ENCODE measurements around the gene FZR1. TPM values are rescaled to one million over a fixed set of nuclear protein-coding genes. Genes with fewer than 3 reads are reported as not detected.

FZR1 gene
- total and polyA plus RNA-seq, 2 of the 8 experiments (the other 6 are each of a cell fraction or from before 2014, with no cell fraction given): 21.6 to 35.5 TPM

- no peak overlapping the region for H4K8ac ChIP-seq (ENCODE audit: extremely low read depth, insufficient read depth, low read length)
- no peak overlapping the region for H3K9ac ChIP-seq (replicated peaks in 1 of 4; ENCODE audit: extremely low read depth in 1 of 4, low read depth in 3 of 4, low read length in 3 of 4)
- no peak overlapping the region for H4K91ac ChIP-seq (replicated peaks; ENCODE audit: insufficient read length, low read length)
- WGBS, 2 experiments (ENCODE audit: extremely low coverage in 1 of 2, insufficient coverage in 1 of 2, insufficient read length in 1 of 2, insufficient replicate concordance in 2 of 2, low coverage in 1 of 2, low lambda C conversion rate in 2 of 2, missing lambda C conversion rate in 1 of 2): 87% methylated on average over 14 of the region's 14 CpGs; no CpG with 5 or more reads in 1 of the 2 experiments
- POLR2A ChIA-PET (ENCODE audit: partially characterized antibody): interaction anchor here (1.0 to 4.3 kb wide), 4 partner anchors 9 to 15 kb away, joined by 4 to 30 read pairs (median 5); partner anchors contain the start of gene TEKTIP1
- H3K23me2 ChIP-seq (ENCODE audit: low read depth, low read length): peaks cover 9% of the 10 kb centered on the region; the same call in 1 of the 2 replicates
- H4K5ac ChIP-seq (ENCODE audit: insufficient read length, low read depth, low read length): no peak overlapping the region
- H3K79me1 ChIP-seq (ENCODE audit: low read depth, low read length): no peaks in the 10 kb centered on the region
- no peak overlapping the region for H2BK120ac ChIP-seq (replicated peaks; ENCODE audit: low read depth, low read length)
- H2BK15ac ChIP-seq (ENCODE audit: low read length): no peak overlapping the region
- H2AK5ac ChIP-seq (ENCODE audit: low read depth, low read length): no peak overlapping the region
- no peak overlapping the region for H2BK5ac ChIP-seq (ENCODE audit: low read depth, low read length)
- no peak overlapping the region for H3K14ac ChIP-seq (ENCODE audit: insufficient read length)
- H3K79me2 ChIP-seq (ENCODE audit: control insufficient read depth in 1 of 2, insufficient read depth in 2 of 2, low read length in 2 of 2): no peaks in the 10 kb centered on the region
- peaks cover 7 to 28% (median 16%) of the 10 kb centered on the region in 4 experiments; a peak in 7 of 8 replicates for H3K36me3 ChIP-seq (ENCODE audit: control insufficient read depth in 2 of 4, insufficient read depth in 4 of 4, low read length in 3 of 4)
- no peak overlapping the region for H2BK20ac ChIP-seq (ENCODE audit: low read length)
- H3K9me3 ChIP-seq (ENCODE audit: insufficient read depth in 2 of 2, low read depth in 1 of 2, low read length in 1 of 2): no peaks in the 10 kb centered on the region
- H3K27me3 ChIP-seq (replicated peaks in 1 of 4; ENCODE audit: control insufficient read depth in 3 of 4, extremely low read depth in 1 of 4, insufficient read depth in 3 of 4, low read length in 3 of 4): no peaks in the 10 kb centered on the region
- no peak for TF ChIP-seq ATF3 (IDR thresholded peaks at IDR 0.05; ENCODE audit: insufficient read depth, low read depth, low read length)
- TF ChIP-seq SIN3A (conservative IDR thresholded peaks at IDR 0.05 in 1 of 2, IDR thresholded peaks at IDR 0.05 in 1 of 2; ENCODE audit: low read depth in 1 of 2, low read length in 2 of 2): no peak
- no peak for TF ChIP-seq PHF8 (conservative IDR thresholded peaks at IDR 0.05; ENCODE audit: low read depth, low read length)
- TF ChIP-seq BACH1 (IDR thresholded peaks at IDR 0.05; ENCODE audit: low read length): no peak
- no peaks in the 10 kb centered on the region; a peak in 1 of 7 replicates for H3K4me1 ChIP-seq (replicated peaks in 1 of 4; ENCODE audit: control insufficient read depth in 3 of 4, insufficient read depth in 4 of 4, low read length in 3 of 4)
- H2BK12ac ChIP-seq (ENCODE audit: low read depth, low read length): no peak overlapping the region
- H3K56ac ChIP-seq (replicated peaks; ENCODE audit: insufficient read length, low read depth, low read length): no peak overlapping the region
- H3K18ac ChIP-seq (ENCODE audit: extremely low read depth, low read length): no peak overlapping the region
- no peak overlapping the region for H3K4ac ChIP-seq (replicated peaks; ENCODE audit: insufficient read length, low read depth, low read length)
- no peak overlapping the region for H3K23ac ChIP-seq (ENCODE audit: insufficient read length)
- H3K27ac ChIP-seq (ENCODE audit: low read depth, low read length): no peak overlapping the region
- FAIRE-seq (no peak), DNase-seq (ENCODE audit: low read depth in 1 of 2, low spot score in 2 of 2) (no peak)
- no peak overlapping the region for H3K4me2 ChIP-seq (ENCODE audit: insufficient read depth in 1 of 2, low read depth in 2 of 2, low read length in 2 of 2)
- peaks cover 0 to 6% of the 10 kb centered on the region in 2 experiments for H4K20me1 ChIP-seq (replicated peaks in 1 of 2; ENCODE audit: control insufficient read depth in 1 of 2, insufficient read depth in 2 of 2, low read length in 2 of 2)
- H2AFZ ChIP-seq (ENCODE audit: low read length): no peak overlapping the region
- no peak overlapping the region for H3K4me3 ChIP-seq (ENCODE audit: extremely low read depth in 1 of 4, insufficient read depth in 2 of 4, low read depth in 3 of 4, low read length in 4 of 4)
- CTCF ChIA-PET (ENCODE audit: partially characterized antibody): interaction anchor here (0.6 to 2.2 kb wide), 5 partner anchors 9 to 131 kb away, joined by 3 to 16 read pairs (median 3); no protein-coding TSS in a partner anchor
These were observed 22.0 kb downstream of the FZR1 start for GRCh38 chr19:3528080-3528479.
